CD4-positive, alpha-beta T cell treated with Interleukin-6 for 4 hours (primary cell): Measurements from ENCODE around the gene UBE2E2.
"Not testable (repeated sequence)": the region's sequence is repeated elsewhere in the genome, so short reads cannot be mapped to it uniquely, and the experiment has no call there.

Experiments
- DNase-seq: peaks from one replicate; pipeline ENCODE4 v3.0.0-alpha.2; 2020; ENCODE audit warnings: mixed read lengths

UBE2E2 gene

DNA sequence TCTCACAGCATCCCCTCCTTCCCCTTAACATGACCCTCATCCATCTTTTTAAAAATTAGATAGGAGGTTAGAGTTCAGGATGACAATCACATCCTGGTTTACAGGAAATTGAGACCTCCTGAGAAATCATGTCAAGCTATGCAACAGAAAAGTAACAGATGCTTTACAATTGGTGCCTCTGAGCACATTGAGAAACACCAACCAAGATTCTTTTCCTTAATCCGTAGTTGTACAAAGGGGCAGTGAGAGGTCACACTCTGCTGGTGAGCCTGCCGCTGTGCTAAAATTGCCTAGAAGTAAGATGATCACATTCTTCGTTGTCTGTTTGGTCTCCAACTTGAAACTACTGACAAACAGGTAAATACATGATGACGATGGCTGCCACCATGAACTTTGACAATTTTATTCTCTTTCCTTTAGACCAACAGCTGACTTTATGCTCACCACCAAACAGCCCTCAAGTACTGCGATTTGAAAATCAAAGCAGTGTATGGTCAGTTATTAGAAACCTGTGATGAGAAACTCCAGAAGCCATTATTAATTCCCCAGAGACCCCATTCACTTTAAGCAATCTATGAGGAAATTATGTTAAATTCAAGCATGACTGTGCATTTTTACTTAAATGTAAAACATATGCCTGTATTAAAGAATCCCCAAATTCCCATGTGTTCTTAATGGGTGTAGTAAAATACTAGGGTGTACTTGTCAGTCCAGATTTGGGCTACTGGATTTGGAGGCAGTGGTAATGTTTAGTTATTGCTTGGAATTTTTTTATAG is 392.0 kb downstream of the UBE2E2 start:
- DNase-seq, result no peak

GRCh38 chr3:23595851-23596250 is 392.7 kb downstream of the UBE2E2 start:
- no peak for DNase-seq

DNA sequence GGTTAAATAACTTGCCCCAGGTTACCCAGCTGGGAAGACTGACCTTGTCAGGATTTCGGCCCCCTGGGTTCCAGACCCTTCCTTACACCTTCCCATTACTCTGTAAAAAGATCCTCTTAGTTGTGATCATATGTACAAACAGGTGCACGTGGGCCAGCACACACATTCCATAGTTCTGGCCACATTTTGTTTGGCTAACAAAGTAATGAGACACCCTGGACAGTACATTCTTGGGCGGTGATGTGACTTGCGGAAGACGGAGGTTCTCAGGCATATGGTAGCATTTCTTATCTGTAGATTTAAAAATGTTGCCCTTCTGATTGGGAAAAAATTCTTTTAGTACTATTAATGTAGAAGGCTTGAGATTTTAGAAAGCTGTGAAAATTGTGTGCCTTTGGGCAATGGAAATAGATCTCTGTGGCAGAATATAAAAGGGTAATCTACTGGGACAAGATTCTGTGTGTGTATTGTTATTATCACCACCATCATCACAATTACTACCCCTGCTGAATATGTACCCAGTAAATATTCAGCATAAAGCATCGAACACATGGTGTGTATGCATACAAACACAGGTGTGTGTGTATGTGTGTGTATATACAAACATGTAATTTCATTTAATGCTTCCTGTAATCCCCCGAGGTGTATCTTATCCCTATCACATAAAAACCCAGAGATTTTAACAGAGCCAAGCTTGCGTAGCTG is 397.2 kb downstream of the UBE2E2 start:
- no peak for DNase-seq

GRCh38 chr3:23601091-23601822 is 398.1 kb downstream of the UBE2E2 start:
- DNase-seq, result no peak

GRCh38 chr3:23602971-23603370 is 399.8 kb downstream of the UBE2E2 start:
- no peak for DNase-seq

DNA sequence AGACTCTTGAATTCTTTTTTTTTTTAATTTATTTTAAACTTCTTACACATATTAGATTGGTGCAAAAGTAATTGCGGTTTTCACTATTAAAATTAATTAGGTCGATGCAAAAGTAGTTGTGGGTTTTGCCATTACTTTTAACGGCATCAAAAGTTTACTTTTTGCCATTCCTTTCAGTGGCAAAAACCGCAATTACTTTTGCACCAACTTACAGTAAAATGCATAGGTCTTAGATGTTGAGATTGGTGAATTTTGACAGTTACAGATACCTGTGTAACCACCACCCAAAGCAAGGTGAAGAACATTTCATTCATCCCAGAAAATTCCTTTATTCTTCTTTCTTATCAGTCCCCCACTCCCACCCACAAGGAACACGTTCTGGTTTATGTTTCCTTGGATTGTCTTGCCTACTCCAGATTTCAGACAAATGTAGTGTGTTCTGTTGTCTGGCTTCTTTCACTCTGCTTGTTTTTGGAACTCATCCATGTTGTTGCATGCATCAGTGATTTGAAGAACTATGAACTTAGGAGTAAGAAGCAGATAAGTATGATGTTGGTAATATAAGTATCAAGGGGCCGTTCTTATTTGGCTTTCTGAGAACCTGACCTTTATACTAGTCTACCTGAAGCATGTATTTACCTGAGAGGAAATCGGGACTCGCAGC is 404.2 kb downstream of the UBE2E2 start:
- no peak for DNase-seq

DNA sequence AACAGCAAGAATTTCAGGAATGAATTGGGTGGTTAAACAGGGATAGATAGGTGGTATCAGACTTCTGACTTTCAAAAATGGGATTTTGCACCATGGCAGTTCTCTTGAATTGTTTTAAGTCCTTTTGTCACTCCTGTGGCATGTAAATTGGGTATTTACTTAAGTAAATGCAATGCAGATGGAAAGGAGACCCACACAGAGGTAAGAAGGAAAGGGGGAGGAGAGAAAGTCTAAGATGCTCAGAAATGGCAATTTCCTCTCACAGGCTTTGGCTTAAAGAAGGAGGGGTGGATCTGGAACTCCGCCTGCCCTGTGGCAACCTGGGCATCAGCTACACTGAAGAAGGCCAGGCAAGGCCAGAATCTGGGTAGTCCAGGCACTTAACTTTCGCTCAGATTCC is 405.5 kb downstream of the UBE2E2 start:
- DNase-seq, result no peak

DNA sequence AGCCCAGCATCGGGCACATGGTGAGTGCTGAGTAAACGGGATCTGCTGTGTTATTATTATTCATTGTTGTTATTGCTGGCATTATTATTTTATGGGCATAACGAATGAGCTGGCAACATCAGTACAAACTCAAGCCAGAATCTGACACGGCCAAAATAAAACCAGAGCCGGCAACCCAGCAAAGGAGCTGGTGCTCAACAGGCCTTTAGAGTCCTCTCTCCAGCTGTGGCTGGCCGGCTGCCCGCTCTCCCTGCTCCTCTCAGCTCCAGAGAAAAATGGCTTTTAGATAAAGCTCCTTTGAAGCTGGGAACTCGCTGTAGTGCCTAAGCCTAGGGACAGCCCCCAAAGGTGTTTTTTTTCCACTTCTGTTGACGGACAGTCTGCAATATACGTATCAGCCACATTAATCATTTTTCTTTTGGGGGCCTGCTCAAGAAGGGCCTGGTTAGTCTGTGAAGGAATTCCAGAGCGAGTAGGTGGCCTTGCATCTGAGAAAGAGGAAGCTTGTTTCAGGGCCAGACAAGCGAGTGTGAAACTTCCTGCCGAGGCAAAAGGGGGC is 408.7 kb downstream of the UBE2E2 start:
- no peak for DNase-seq

DNA sequence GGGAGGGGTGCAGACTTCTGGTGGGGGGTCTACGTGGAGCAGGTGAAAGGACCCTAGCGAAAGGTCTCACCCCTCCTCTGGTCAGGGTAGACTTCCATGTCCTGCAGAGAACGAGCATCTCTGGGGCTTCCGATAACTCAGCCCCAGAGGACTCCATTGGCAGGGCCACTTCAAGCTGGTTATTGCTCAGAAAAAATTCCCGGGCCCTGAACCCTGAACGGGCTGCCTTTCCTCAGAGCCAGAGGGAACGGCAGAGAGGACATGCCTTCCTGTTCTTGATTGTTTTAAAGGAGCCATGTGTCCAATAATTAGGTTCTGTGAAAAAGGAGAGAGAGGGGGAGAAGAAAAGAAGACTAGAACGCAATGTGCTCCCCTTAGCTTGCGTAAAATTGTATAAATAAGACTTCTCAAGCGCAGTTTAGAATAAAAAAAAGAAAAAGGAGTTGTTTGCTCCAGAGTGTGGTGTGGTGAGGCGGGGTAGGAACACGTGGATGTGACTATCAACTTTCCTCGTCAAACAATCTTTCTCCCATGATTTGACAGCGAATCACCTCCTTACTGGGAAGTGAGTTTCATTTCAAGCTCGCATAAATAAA is 409.3 kb downstream of the UBE2E2 start:
- no peak for DNase-seq

GRCh38 chr3:23615068-23615467 is 411.9 kb downstream of the UBE2E2 start:
- DNase-seq, result no peak

DNA sequence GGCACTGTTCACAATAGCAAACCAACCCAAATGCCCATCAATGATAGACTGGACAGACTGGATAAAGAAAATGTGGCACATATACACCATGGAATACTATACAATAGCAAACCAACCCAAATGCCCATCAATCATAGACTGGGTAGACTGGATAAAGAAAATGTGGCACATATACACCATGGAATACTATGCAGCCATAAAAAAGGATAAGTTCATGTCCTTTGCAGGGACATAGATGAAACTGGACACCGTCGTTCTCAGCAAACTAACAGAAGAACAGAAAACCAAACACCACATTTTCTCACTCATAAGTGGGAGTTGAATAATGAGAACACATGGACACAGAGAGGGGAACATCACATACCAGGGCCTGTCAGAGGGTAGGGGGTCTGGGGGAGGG is 415.3 kb downstream of the UBE2E2 start:
- DNase-seq, result not testable (repeated sequence)

- no peak for DNase-seq
These were observed 416.8 kb downstream of the UBE2E2 start for GRCh38 chr3:23619705-23620637.

GRCh38 chr3:23620638-23621015 is 417.5 kb downstream of the UBE2E2 start:
- DNase-seq, result no peak

- DNase-seq, result no peak
These were observed 420.7 kb downstream of the UBE2E2 start for GRCh38 chr3:23623844-23624243.

DNA sequence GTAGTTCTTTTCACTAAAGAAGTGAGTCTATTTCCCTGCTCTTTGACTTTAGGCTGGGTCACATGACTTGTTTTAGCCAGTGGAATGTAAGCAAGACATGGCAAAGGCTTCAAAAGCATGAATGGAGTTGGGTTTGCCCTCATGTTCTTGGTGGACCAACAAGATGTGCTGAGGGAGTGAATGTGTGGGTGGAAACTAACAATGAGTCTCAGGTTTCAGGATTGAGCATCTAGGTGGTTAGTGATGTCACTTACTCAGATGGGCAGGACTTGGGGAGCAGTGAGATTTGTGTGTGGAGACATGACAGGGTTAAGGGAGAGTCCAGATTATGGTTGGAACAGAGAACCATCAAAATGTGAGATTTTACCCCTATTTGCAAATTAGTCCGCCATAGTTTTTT is 421.2 kb downstream of the UBE2E2 start:
- no peak for DNase-seq

DNA sequence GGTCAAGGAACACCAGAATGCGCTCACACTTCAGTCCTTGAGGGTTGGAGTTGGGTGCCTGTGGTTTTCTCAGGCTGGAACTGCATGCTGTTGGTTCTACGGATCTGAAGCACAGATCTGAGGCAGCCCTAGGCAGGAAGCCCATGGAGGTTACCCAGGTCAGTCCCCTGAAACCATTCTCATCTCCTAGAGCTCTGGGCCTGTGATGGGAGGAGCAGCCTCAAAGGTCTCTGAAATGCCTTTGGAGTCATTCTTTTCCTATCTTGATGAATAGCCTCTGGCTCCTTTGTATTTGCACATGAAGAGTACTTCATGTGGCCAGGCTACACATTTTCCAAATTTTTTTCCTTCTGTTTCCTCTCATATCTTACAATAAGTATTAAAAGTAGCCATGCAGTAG is 423.3 kb downstream of the UBE2E2 start:
- no peak for DNase-seq

GRCh38 chr3:23629181-23629894 is 426.2 kb downstream of the UBE2E2 start:
- DNase-seq, result no peak

DNA sequence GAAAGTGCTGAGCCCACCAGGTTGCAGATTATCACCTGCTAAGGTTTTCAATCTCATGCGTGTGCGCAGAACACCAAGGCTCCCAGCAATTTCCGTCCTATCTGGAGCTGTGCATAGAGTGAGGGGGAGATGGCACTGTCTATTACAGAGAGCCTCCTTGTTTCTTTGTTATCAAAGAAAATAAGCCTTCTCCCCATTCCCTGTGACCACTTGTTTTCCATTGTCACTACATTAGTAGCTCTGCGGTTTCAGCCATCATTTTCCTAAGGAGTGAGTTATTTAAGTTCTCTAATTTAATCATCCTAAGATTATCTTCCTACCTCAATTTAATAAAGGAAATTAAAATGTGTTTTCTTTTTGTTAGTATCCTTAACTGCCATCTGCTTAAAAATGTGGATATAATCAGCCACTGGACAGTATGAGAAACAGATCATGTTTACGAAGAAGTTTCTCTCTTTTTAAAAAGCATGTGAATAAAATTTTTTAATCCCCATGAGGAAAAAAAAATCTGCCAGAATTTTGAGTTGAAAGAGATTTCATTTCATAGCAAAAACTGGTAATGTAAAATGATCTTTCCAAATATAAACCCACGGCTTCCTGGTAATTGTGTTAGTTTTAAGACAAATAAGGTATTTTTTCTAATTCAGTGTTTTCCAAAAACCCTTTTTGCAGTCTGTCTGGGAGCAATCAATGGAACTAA is 430.3 kb downstream of the UBE2E2 start:
- DNase-seq, result no peak

DNA sequence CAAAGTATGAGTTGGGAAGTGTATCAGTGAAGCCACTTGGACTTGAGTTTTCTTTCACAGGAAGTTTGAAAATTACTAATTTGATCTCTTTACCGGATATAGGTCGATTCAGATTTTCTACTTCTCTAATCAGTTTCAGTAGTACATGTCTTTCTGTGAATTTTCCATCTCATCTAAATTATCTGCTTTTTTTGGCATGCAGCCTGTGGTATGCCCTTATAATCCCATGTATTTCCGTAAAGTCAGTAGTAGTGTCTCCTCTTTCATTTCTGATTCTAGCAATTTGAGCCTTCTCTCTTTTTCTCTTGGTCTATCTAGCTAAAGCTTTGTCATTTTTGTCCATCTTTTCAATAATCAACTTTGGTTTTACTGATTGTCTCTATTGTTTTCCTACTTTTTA is 434.2 kb downstream of the UBE2E2 start:
- no peak for DNase-seq
